Measurements from ENCODE around the gene RPP25L. TPM values are rescaled to one million over a fixed set of nuclear protein-coding genes. Genes with fewer than 3 reads are reported as not detected.

The RPP25L gene
- total RNA-seq, 1 experiment from 2014 or later = 25.0 TPM

DNA sequence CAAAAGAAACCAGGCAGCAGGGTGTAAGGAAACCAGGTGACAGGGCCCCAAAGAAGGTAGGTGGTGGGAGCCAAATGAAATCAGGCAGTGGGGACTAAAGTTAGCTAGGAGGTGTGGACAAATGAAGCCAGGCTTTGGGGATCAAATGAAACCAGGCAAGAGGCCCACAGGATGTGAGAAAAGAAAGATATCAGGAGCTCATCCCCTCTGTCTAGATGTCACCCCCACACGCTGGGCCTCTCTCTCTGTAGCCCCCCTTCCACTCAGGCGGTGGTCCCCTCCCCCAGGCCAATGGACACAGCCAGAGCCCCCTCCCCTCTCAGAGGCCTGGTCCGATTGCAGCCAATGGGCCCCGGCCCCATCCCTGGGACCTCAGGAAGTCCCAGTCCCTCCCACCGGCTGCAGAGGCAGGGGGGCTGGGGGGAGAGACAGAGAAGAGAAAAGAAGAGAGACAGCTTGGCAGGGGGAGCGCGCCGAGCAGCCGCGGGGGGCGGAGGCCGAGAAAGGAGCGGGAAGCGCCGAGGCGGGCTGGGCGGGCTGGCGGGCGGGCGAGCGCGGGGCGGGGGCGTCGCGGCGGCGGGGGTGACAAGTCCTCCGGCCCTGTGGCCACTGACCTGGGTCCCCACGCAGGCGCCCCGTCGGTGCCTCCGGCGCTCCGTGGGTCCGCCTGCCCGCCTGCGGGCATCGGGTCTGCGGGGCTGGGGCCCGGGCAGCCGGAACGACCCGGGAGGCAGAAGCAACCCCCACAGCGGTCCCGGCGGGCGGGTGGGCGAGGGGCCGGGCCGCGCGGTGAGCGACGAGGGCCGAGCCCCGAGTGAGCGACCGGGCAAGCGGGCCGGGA lies 34.3 kb downstream of the RPP25L start:
- TF ChIP-seq, protein P1, sequence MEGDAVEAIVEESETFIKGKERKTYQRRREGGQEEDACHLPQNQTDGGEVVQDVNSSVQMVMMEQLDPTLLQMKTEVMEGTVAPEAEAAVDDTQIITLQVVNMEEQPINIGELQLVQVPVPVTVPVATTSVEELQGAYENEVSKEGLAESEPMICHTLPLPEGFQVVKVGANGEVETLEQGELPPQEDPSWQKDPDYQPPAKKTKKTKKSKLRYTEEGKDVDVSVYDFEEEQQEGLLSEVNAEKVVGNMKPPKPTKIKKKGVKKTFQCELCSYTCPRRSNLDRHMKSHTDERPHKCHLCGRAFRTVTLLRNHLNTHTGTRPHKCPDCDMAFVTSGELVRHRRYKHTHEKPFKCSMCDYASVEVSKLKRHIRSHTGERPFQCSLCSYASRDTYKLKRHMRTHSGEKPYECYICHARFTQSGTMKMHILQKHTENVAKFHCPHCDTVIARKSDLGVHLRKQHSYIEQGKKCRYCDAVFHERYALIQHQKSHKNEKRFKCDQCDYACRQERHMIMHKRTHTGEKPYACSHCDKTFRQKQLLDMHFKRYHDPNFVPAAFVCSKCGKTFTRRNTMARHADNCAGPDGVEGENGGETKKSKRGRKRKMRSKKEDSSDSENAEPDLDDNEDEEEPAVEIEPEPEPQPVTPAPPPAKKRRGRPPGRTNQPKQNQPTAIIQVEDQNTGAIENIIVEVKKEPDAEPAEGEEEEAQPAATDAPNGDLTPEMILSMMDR (conservative IDR thresholded peaks at IDR 0.05; ENCODE audit: low read depth, low read length) = no peak
- TF ChIP-seq EZH2 (IDR thresholded peaks at IDR 0.05; ENCODE audit: low read length, unreplicated experiment) = no peak
- no peak for TF ChIP-seq EZH2phosphoT487 (IDR thresholded peaks at IDR 0.05; ENCODE audit: borderline replicate concordance, low read length)
- ChIA-PET CTCF (no interaction called here), POLR2A (ENCODE audit: unreplicated experiment) (no interaction called here)
- Histone ChIP-seq H3K9ac (ENCODE audit: low read length) (no peak overlapping the region), H3K4me2 (ENCODE audit: low read length) (no peak overlapping the region), H3K4me3 (ENCODE audit: low read length) (no peak overlapping the region), H4K20me1 (ENCODE audit: low read length) (no peaks in the 10 kb centered on the region), H3K36me3 (ENCODE audit: low read depth, low read length) (no peaks in the 10 kb centered on the region), H3K4me1 (ENCODE audit: insufficient read depth, low read length) (no peaks in the 10 kb centered on the region), H3F3A (ENCODE audit: low read length, unreplicated experiment) (no peaks in the 10 kb centered on the region), H2AFZ (ENCODE audit: low read length) (no peak overlapping the region), H3K9me2 (replicated peaks; ENCODE audit: low read length) (no peaks in the 10 kb centered on the region), H3K27me3 (ENCODE audit: low read length) (no peaks in the 10 kb centered on the region), H3K79me2 (ENCODE audit: low read length) (no peaks in the 10 kb centered on the region), H3K27ac (ENCODE audit: low read length) (no peak overlapping the region), H3K9me3 (ENCODE audit: low read length) (no peaks in the 10 kb centered on the region)
- intact Hi-C loops (cut with micrococcal nuclease) = no loop called here
- ATAC-seq = no peak
- no peak for DNase-seq
- BruUV-seq (replicated peaks) = no TSS peak

DNA sequence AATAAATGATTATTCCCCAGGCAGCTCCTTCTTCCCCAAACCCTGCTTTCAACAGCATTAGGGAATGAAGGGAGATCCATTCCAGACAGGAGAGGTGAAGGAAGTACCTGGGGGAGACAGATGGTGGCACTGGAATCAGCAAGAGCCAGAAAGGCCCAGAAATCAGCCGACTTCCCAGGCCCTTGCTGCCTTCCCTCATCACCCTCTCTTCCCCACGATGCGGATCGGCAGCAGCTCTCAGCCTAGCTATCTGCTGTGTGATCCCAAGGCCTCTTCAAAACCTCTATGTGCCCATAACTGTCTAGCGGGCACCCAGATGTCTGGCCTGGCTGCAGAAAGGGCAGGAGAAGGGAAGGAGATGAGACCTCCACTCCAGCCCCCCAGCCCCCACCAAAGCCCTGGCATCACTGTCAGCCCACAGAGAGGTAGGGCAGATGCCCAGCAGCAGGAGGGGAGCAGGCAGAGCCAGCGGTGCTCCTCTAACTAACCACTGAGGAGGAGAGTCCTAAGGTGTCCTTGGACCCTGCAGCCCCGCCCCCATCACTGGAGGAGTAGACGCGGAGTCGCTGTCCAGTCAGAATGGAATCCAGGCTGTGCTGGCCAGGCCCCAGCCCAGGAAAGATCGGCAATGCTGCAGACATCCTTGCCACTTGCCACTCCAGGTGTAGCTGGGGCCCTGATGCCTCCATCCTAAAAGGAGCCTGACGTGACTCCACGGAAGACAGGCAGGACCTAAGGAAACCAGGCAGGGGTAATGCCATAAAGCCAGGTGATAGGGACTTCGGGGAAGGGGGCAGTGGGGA lies 35.1 kb downstream of the RPP25L start:
- Histone ChIP-seq H3K4me1 (ENCODE audit: insufficient read depth, low read length) (no peaks in the 10 kb centered on the region), H3K9ac (ENCODE audit: low read length) (no peak overlapping the region), H3K27me3 (ENCODE audit: low read length) (no peaks in the 10 kb centered on the region), H3K9me2 (replicated peaks; ENCODE audit: low read length) (no peaks in the 10 kb centered on the region), H4K20me1 (ENCODE audit: low read length) (no peaks in the 10 kb centered on the region), H3K9me3 (ENCODE audit: low read length) (no peaks in the 10 kb centered on the region), H3K36me3 (ENCODE audit: low read depth, low read length) (no peaks in the 10 kb centered on the region), H3K27ac (ENCODE audit: low read length) (no peak overlapping the region), H3F3A (ENCODE audit: low read length, unreplicated experiment) (no peaks in the 10 kb centered on the region), H3K79me2 (ENCODE audit: low read length) (no peaks in the 10 kb centered on the region), H3K4me2 (ENCODE audit: low read length) (no peak overlapping the region), H3K4me3 (ENCODE audit: low read length) (no peak overlapping the region), H2AFZ (ENCODE audit: low read length) (no peak overlapping the region)
- CTCF ChIA-PET = no interaction called here
- ATAC-seq (no peak), DNase-seq (no peak)
- BruUV-seq (replicated peaks) = no TSS peak
- POLR2A ChIA-PET (ENCODE audit: unreplicated experiment) = no interaction called here
- intact Hi-C loops (cut with micrococcal nuclease) = no loop called here
- no peak for TF ChIP-seq EZH2phosphoT487 (IDR thresholded peaks at IDR 0.05; ENCODE audit: borderline replicate concordance, low read length)
- TF ChIP-seq, protein P1 (conservative IDR thresholded peaks at IDR 0.05; ENCODE audit: low read depth, low read length) = no peak
- TF ChIP-seq EZH2 (IDR thresholded peaks at IDR 0.05; ENCODE audit: low read length, unreplicated experiment) = no peak
